Endothelial cell of umbilical vein (primary cell): ENCODE results near the gene CASP7. TPM values are rescaled to one million over a fixed set of nuclear protein-coding genes. Genes with fewer than 3 reads are reported as not detected.

Experiments used
- BruUV-seq: library from RNA; stranded (reverse); fragments of 400-500 nt; replicated peaks from 2 replicates; lab custom pipeline; 2021; lab: Mats Ljungman, UMichigan
- CTCF ChIA-PET: fragments of 300-600, 350-600 bp; sonication (Branson Sonifier 250); formaldehyde crosslinking; loops from one replicate; lab custom pipeline; 2021; ENCODE audit warnings: antibody characterized with exemption, inconsistent platforms; lab: Charles Lee
- POLR2A ChIA-PET: fragments of 300-600, 350-600 bp; sonication (Branson Sonifier 250); formaldehyde crosslinking; loops from one replicate; lab custom pipeline; 2021; ENCODE audit warnings: antibody characterized with exemption, inconsistent platforms; lab: Charles Lee
- DNase-seq: peaks from one replicate; pipeline ENCODE4 v3.0.0-alpha.2; 2011; ENCODE audit warnings: low read depth, low spot score
- FAIRE-seq: peaks from 2 replicates; lab custom pipeline; 2011; peaks lifted over from hg19 to GRCh38; lab: Jason Lieb, UNC
- H2AFZ ChIP-seq: 2 replicates; pipeline ENCODE4 v1.6.0; 2012; ENCODE audit warnings: low read depth, low read length, control low read depth, inconsistent platforms
- H3K27ac ChIP-seq: 2 replicates; pipeline ENCODE4 v1.5.1; 2011; ENCODE audit warnings: low read depth, mild to moderate bottlenecking, control low read depth, low read length, moderate library complexity; ENCODE audit not compliant: insufficient read depth
- H3K27me3 ChIP-seq, 2 experiments: 2 replicates each; pipeline versions ENCODE4 v1.6.0 to v1.6.1; 2011; ENCODE audit warnings: low read length in 2 of 2, mixed read lengths in 1 of 2; ENCODE audit not compliant: control insufficient read depth in 2 of 2, insufficient read depth in 2 of 2
- H3K36me3 ChIP-seq, 2 experiments: 2 replicates in 1 of 2; 3 replicates in 1 of 2; pipeline ENCODE4 v1.5.1; 2011; ENCODE audit warnings: low read length in 2 of 2, mild to moderate bottlenecking in 1 of 2, moderate library complexity in 1 of 2; ENCODE audit not compliant: control insufficient read depth in 2 of 2, insufficient read depth in 2 of 2; ENCODE audit errors: extremely low read depth in 1 of 2
- H3K4me1 ChIP-seq: 3 replicates; pipeline ENCODE4 v1.5.1; 2011; ENCODE audit warnings: mild to moderate bottlenecking, low read length; ENCODE audit not compliant: control insufficient read depth, insufficient read depth; ENCODE audit errors: extremely low read depth
- H3K4me2 ChIP-seq: 2 replicates; pipeline ENCODE4 v1.6.1; 2011; ENCODE audit warnings: low read length, control low read depth, mixed read lengths; ENCODE audit not compliant: insufficient read depth
- H3K4me3 ChIP-seq, 3 experiments: fragments of 200-600 bp in 1 of 3; sonication (generic), shearing (Covaris generic) in 1 of 3; replicated peaks in 1 of 3; 2 replicates each; pipeline ENCODE4 v1.5.1; 2011 to 2016; ENCODE audit warnings: control low read depth in 3 of 3, low read length in 3 of 3, mild to moderate bottlenecking in 2 of 3, inconsistent platforms in 1 of 3, low read depth in 1 of 3, moderate library complexity in 1 of 3; ENCODE audit not compliant: insufficient read depth in 1 of 3
- H3K79me2 ChIP-seq: 2 replicates; pipeline ENCODE4 v1.6.0; 2012; ENCODE audit warnings: low read length, inconsistent platforms; ENCODE audit not compliant: control insufficient read depth, insufficient read depth
- H3K9ac ChIP-seq: replicated peaks from 2 replicates; pipeline ENCODE3; 2011; ENCODE audit warnings: low read length, control low read depth; ENCODE audit not compliant: insufficient read depth; ENCODE audit errors: extremely low read depth
- H3K9me1 ChIP-seq: replicated peaks from 3 replicates; pipeline ENCODE4 v1.6.0; 2011; ENCODE audit warnings: mild to moderate bottlenecking, low read length; ENCODE audit not compliant: control insufficient read depth, insufficient read depth; ENCODE audit errors: extremely low read depth
- H3K9me3 ChIP-seq: replicated peaks from 2 replicates; pipeline ENCODE4 v1.5.1; 2012; ENCODE audit warnings: low read length, inconsistent platforms; ENCODE audit not compliant: control insufficient read depth, insufficient read depth
- H4K20me1 ChIP-seq: replicated peaks from 2 replicates; pipeline ENCODE3; 2011; ENCODE audit warnings: mild to moderate bottlenecking, low read length; ENCODE audit not compliant: control insufficient read depth, insufficient read depth; ENCODE audit errors: extremely low read depth
- EZH2 ChIP-seq: IDR thresholded peaks from 2 replicates; pipeline ENCODE4 v1.6.1; 2012; ENCODE audit warnings: borderline replicate concordance, low read depth, mild to moderate bottlenecking, moderate library complexity, low read length, inconsistent platforms; ENCODE audit not compliant: severe bottlenecking
- FOS ChIP-seq: IDR thresholded peaks from 2 replicates; pipeline ENCODE4 v1.6.1; 2011; ENCODE audit warnings: mild to moderate bottlenecking, low read length, moderate library complexity, borderline replicate concordance; ENCODE audit not compliant: insufficient read depth
- GATA2 ChIP-seq: IDR thresholded peaks from 2 replicates; pipeline ENCODE4 v1.7.0; 2011; ENCODE audit warnings: low read depth, mild to moderate bottlenecking, moderate library complexity, mixed read lengths, low read length; ENCODE audit not compliant: insufficient read length, insufficient read depth
- JUN ChIP-seq: IDR thresholded peaks from 2 replicates; pipeline ENCODE4 v1.6.1; 2011; ENCODE audit warnings: borderline replicate concordance, low read depth; ENCODE audit not compliant: insufficient read length, insufficient read depth
- MAX ChIP-seq: IDR thresholded peaks from 2 replicates; pipeline ENCODE4 v1.6.1; 2011; ENCODE audit not compliant: insufficient read depth, insufficient read length
- MYC ChIP-seq: IDR thresholded peaks from one replicate; pipeline ENCODE4 v1.6.1; 2011; ENCODE audit warnings: mild to moderate bottlenecking, low read depth, low read length
- POLR2A ChIP-seq: IDR thresholded peaks from 2 replicates; pipeline ENCODE4 v1.6.1; 2012; ENCODE audit warnings: low read depth, mild to moderate bottlenecking, control low read depth, low read length
- POLR2AphosphoS5 ChIP-seq: IDR thresholded peaks from 2 replicates; pipeline ENCODE4 v1.6.1; 2012; ENCODE audit warnings: low read depth, mild to moderate bottlenecking, control low read depth, low read length, moderate library complexity; ENCODE audit not compliant: insufficient read depth
- dilution Hi-C: fragments of 300-500 bp; cut with MboI; formaldehyde crosslinking; loops from one replicate; pipeline ENCODE4 v1.15.0; 2019; ENCODE audit warnings: low sequenced_read_pairs; ENCODE audit not compliant: extremely low pct_ligation_motif_present
- intact Hi-C: fragments of 100-400 bp; cut with micrococcal nuclease; formaldehyde crosslinking; loops from one replicate; pipeline ENCODE4 v1.10.0; 2022
- polyA plus RNA-seq, 4 experiments: library from polyadenylated mRNA; depleted of rRNA in 3 of 4; stranded (reverse) in 3 of 4; unstranded in 1 of 4; fragments of >200 nt; gene quantifications; 2 replicates each; pipeline versions ENCODE4 v1.2.1 to v1.2.3, GENCODE V29; 2011 to 2012; ENCODE audit warnings: missing spikeins in 1 of 4
- total RNA-seq: library from RNA; stranded (reverse); gene quantifications from 2 replicates; pipeline ENCODE4 v1.2.3, GENCODE V29; 2021
- TF ChIP-seq, protein P1 (sequence below), 2 donors: IDR thresholded peaks; 1 replicate in 1 of 2; 2 replicates in 1 of 2; pipeline ENCODE4 v1.5.1; 2011; ENCODE audit warnings: low read length in 2 of 2, mild to moderate bottlenecking in 2 of 2, moderate library complexity in 2 of 2, control low read depth in 1 of 2, inconsistent platforms in 1 of 2, low read depth in 1 of 2; ENCODE audit not compliant: insufficient read depth in 1 of 2; ENCODE audit errors: extremely low read depth in 1 of 2

Gene CASP7
- total and polyA plus RNA-seq, 2 donors (not counting 3 experiments of a cell fraction or from before 2014, with no cell fraction given) = 14.6 to 54.3 TPM

DNA sequence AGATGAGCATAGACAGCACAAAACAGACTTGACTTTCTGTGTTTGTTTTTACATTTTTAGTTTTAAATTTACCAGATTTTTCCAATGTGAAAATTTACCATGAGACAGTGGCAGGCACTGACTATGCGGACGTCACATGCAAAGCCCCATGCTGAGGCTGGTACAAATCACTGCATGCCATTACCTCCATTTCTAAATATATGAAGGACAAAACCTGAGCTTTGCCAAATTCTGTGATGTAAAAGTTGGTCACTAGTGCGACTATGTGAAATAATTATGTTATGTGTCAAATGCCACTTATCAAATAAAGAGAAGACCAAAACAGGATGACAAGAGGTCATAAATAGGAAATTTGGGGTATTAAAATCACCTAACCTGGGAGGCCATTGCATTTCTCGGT is 38.0 kb upstream of the CASP7 start:
- no peak overlapping the region for H3K27ac ChIP-seq
- no peaks in the 10 kb centered on the region for H3K9me3 ChIP-seq
- TF ChIP-seq GATA2 (no peak), FOS (no peak), MYC (no peak), POLR2A (no peak), POLR2AphosphoS5 (no peak), JUN (no peak), EZH2 (no peak), MAX (no peak)
- TF ChIP-seq, protein P1, sequence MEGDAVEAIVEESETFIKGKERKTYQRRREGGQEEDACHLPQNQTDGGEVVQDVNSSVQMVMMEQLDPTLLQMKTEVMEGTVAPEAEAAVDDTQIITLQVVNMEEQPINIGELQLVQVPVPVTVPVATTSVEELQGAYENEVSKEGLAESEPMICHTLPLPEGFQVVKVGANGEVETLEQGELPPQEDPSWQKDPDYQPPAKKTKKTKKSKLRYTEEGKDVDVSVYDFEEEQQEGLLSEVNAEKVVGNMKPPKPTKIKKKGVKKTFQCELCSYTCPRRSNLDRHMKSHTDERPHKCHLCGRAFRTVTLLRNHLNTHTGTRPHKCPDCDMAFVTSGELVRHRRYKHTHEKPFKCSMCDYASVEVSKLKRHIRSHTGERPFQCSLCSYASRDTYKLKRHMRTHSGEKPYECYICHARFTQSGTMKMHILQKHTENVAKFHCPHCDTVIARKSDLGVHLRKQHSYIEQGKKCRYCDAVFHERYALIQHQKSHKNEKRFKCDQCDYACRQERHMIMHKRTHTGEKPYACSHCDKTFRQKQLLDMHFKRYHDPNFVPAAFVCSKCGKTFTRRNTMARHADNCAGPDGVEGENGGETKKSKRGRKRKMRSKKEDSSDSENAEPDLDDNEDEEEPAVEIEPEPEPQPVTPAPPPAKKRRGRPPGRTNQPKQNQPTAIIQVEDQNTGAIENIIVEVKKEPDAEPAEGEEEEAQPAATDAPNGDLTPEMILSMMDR (IDR thresholded peaks at IDR 0.05; ENCODE audit: extremely low read depth in 1 of 2, insufficient read depth in 1 of 2, low read depth in 1 of 2, low read length in 2 of 2) = no peak
- H2AFZ ChIP-seq = no peak overlapping the region
- no peak for DNase-seq
- no peaks in the 10 kb centered on the region for H3K4me1 ChIP-seq
- H4K20me1 ChIP-seq = no peaks in the 10 kb centered on the region
- BruUV-seq = no TSS peak
- POLR2A ChIA-PET = no interaction called here
- intact Hi-C loops = no loop called here
- dilution Hi-C loops = no loop called here
- H3K27me3 ChIP-seq = peaks cover 3 to 8% of the 10 kb centered on the region in 2 experiments
- CTCF ChIA-PET = no interaction called here
- no peak overlapping the region for H3K9ac ChIP-seq
- FAIRE-seq = no peak
- no peak overlapping the region for H3K4me2 ChIP-seq
- H3K36me3 ChIP-seq = no peaks in the 10 kb centered on the region
- no peaks in the 10 kb centered on the region for H3K9me1 ChIP-seq
- no peaks in the 10 kb centered on the region for H3K79me2 ChIP-seq
- H3K4me3 ChIP-seq = no peak overlapping the region
